SK-N-SH (cell line): ENCODE measurements around the gene IMPACT. TPM values are rescaled to one million over a fixed set of nuclear protein-coding genes. Genes with fewer than 3 reads are reported as not detected.

Source experiments
- CTCF ChIA-PET: fragments of 300-600, 350-600 bp; formaldehyde crosslinking; extraction: SDS; loops from one replicate; lab custom pipeline; 2021; lab: Yijun Ruan, JAX
- POLR2A ChIA-PET: fragments of 350-600 bp; sonication (Branson Sonifier 250); formaldehyde crosslinking; extraction: SDS; loops from one replicate; lab custom pipeline; 2020; ENCODE audit warnings: antibody characterized with exemption, inconsistent platforms; lab: Yijun Ruan, JAX
- DNase-seq: peaks from one replicate; pipeline ENCODE4 v3.0.0; 2012
- H2AFZ ChIP-seq: fragments of 200-600 bp; sonication (generic); 2 replicates; pipeline ENCODE4 v1.8.1; 2016; ENCODE audit warnings: antibody characterized with exemption, mild to moderate bottlenecking, low read depth
- H3F3A ChIP-seq: fragments of 200-600 bp; sonication (generic); replicated peaks from 2 replicates; pipeline ENCODE3; 2016; ENCODE audit warnings: antibody characterized with exemption, mild to moderate bottlenecking; ENCODE audit not compliant: insufficient read depth
- H3K27ac ChIP-seq, 2 experiments: fragments of 200-500 bp in 1 of 2; fragments of 200-600 bp in 1 of 2; sonication (Bioruptor generic) in 1 of 2; sonication (generic), shearing (Covaris generic) in 1 of 2; 2 replicates each; pipeline versions ENCODE4 v1.5.1 to v1.6.1; 2014 to 2016; ENCODE audit warnings: low read depth in 2 of 2, inconsistent platforms in 1 of 2, low read length in 1 of 2, mild to moderate bottlenecking in 1 of 2, mixed read lengths in 1 of 2
- H3K27me3 ChIP-seq: fragments of 200-600 bp; sonication (generic), shearing (Covaris generic); 2 replicates; pipeline ENCODE4 v1.6.1; 2016; ENCODE audit warnings: mixed run types; ENCODE audit not compliant: insufficient read depth
- H3K36me3 ChIP-seq, 2 experiments: fragments of 200-500 bp in 1 of 2; fragments of 200-600 bp in 1 of 2; sonication (Bioruptor generic) in 1 of 2; sonication (generic) in 1 of 2; replicated peaks in 1 of 2; 2 replicates each; pipeline versions ENCODE3 to v1.5.1; 2014 to 2016; ENCODE audit warnings: low read length in 1 of 2, mild to moderate bottlenecking in 1 of 2; ENCODE audit not compliant: insufficient read depth in 2 of 2, control insufficient read depth in 1 of 2
- H3K4me1 ChIP-seq, 2 experiments: fragments of 200-500 bp in 1 of 2; fragments of 200-600 bp in 1 of 2; sonication (Bioruptor generic) in 1 of 2; sonication (generic), shearing (Covaris generic) in 1 of 2; 2 replicates each; pipeline versions ENCODE4 v1.5.1 to v1.6.1; 2014 to 2016; ENCODE audit warnings: low read depth in 1 of 2, low read length in 1 of 2, mixed run types in 1 of 2; ENCODE audit not compliant: insufficient read depth in 2 of 2, control insufficient read depth in 1 of 2
- H3K4me2 ChIP-seq: fragments of 200-600 bp; sonication (generic), shearing (Covaris generic); 2 replicates; pipeline ENCODE4 v1.6.1; 2017; ENCODE audit warnings: mixed run types
- H3K4me3 ChIP-seq, 2 experiments: fragments of 200-500 bp in 1 of 2; fragments of 200-600 bp in 1 of 2; sonication (Bioruptor generic) in 1 of 2; sonication (generic), shearing (Covaris generic) in 1 of 2; 2 replicates each; pipeline versions ENCODE4 v1.5.1 to v1.8.1; 2014 to 2016; ENCODE audit warnings: low read depth in 2 of 2, inconsistent platforms in 1 of 2, low read length in 1 of 2, mild to moderate bottlenecking in 1 of 2, mixed read lengths in 1 of 2, moderate library complexity in 1 of 2
- H3K79me2 ChIP-seq: fragments of 200-600 bp; sonication (generic); 2 replicates; pipeline ENCODE4 v1.8.1; 2017; ENCODE audit warnings: mild to moderate bottlenecking; ENCODE audit not compliant: insufficient read depth
- H3K9ac ChIP-seq: fragments of 200-600 bp; sonication (generic); 2 replicates; pipeline ENCODE4 v1.6.1; 2017; ENCODE audit warnings: mixed run types
- H3K9me2 ChIP-seq: fragments of 200-600 bp; sonication (generic); 2 replicates; pipeline ENCODE4 v1.6.1; 2017; ENCODE audit warnings: mixed run types
- H3K9me3 ChIP-seq: fragments of 200-600 bp; sonication (generic); 2 replicates; pipeline ENCODE4 v1.6.1; 2017; ENCODE audit warnings: mixed run types, mild to moderate bottlenecking, moderate library complexity
- H4K20me1 ChIP-seq: fragments of 200-600 bp; sonication (generic); 2 replicates; pipeline ENCODE4 v1.6.1; 2017; ENCODE audit warnings: mild to moderate bottlenecking, mixed run types; ENCODE audit not compliant: insufficient read depth
- CTCF ChIP-seq: fragments of 200-600 bp; sonication (generic); IDR thresholded peaks from 2 replicates; pipeline ENCODE4 v1.6.1; 2017; ENCODE audit warnings: antibody characterized with exemption, mild to moderate bottlenecking, moderate library complexity
- FOSL2 ChIP-seq: IDR thresholded peaks from 2 replicates; pipeline ENCODE4 v1.4.0; 2012; ENCODE audit warnings: low read depth, mild to moderate bottlenecking, moderate library complexity, borderline replicate concordance
- FOXM1 ChIP-seq: IDR thresholded peaks from 2 replicates; pipeline ENCODE4 v1.4.0; 2012; ENCODE audit warnings: low read depth, mild to moderate bottlenecking
- IRF3 ChIP-seq: fragments of 150-350 bp; IDR thresholded peaks from 2 replicates; pipeline ENCODE4 v1.6.1; 2016; ENCODE audit warnings: mild to moderate bottlenecking, low read depth, low read length
- JUND ChIP-seq: IDR thresholded peaks from 2 replicates; pipeline ENCODE4 v1.4.0; 2012
- MAX ChIP-seq: IDR thresholded peaks from 2 replicates; pipeline ENCODE4 v1.4.0; 2012; ENCODE audit warnings: low read depth
- MEF2A ChIP-seq: IDR thresholded peaks from 2 replicates; pipeline ENCODE4 v1.4.0; 2012; ENCODE audit warnings: low read depth, borderline replicate concordance
- PBX3 ChIP-seq: IDR thresholded peaks from 2 replicates; pipeline ENCODE4; 2012
- RAD21 ChIP-seq: IDR thresholded peaks from 2 replicates; pipeline ENCODE4 v1.6.1; 2012; ENCODE audit warnings: mild to moderate bottlenecking, low read length
- RCOR1 ChIP-seq: fragments of 150-350 bp; IDR thresholded peaks from 2 replicates; pipeline ENCODE4 v1.6.1; 2017; ENCODE audit warnings: antibody characterized with exemption, low read length
- REST ChIP-seq: IDR thresholded peaks from 2 replicates; pipeline ENCODE4 v1.6.1; 2012; ENCODE audit warnings: mild to moderate bottlenecking, low read depth, low read length, moderate library complexity
- RFX5 ChIP-seq: IDR thresholded peaks from 2 replicates; pipeline ENCODE4 v1.6.1; 2012; ENCODE audit warnings: mild to moderate bottlenecking, improper control_type of control experiment, low read length
- RXRA ChIP-seq: IDR thresholded peaks from 2 replicates; pipeline ENCODE4 v1.4.0; 2012; ENCODE audit warnings: low read depth, mild to moderate bottlenecking, borderline replicate concordance
- SMC3 ChIP-seq: IDR thresholded peaks from 2 replicates; pipeline ENCODE4 v1.6.1; 2012; ENCODE audit warnings: low read depth, low read length, improper control_type of control experiment
- TAF1 ChIP-seq: IDR thresholded peaks from 2 replicates; pipeline ENCODE4 v1.6.1; 2012; ENCODE audit warnings: low read depth, mild to moderate bottlenecking, low read length, moderate library complexity, borderline replicate concordance
- TEAD4 ChIP-seq: IDR thresholded peaks from 2 replicates; pipeline ENCODE4 v1.4.0; 2012; ENCODE audit warnings: mild to moderate bottlenecking, borderline replicate concordance; ENCODE audit not compliant: insufficient read depth
- ZBTB33 ChIP-seq: IDR thresholded peaks from 2 replicates; pipeline ENCODE4 v1.4.0; 2012; ENCODE audit warnings: low read depth, borderline replicate concordance
- WGBS: methylation state at CpG from one replicate; pipeline ENCODE4 v1.1.6; 2017; ENCODE audit warnings: low lambda C conversion rate; 5-methylcytosine and 5-hydroxymethylcytosine counted together
- polyA plus RNA-seq, 3 experiments: library from polyadenylated mRNA; depleted of rRNA; stranded (reverse); fragments of >200 nt; gene quantifications; 2 replicates each; pipeline ENCODE4 v1.2.3, GENCODE V29; 2012

Gene IMPACT
- polyA plus RNA-seq, 1 of the 3 experiments (the other 2 are of a cell fraction) = 13.0 TPM

- no peak for TF ChIP-seq IRF3
- no peak for TF ChIP-seq FOSL2
- no peak for TF ChIP-seq TEAD4
Observed at GRCh38 chr18:24474406-24474805, 47.9 kb downstream of the IMPACT start (continued).

GRCh38 chr18:24475926-24476589 lies 49.6 kb downstream of the IMPACT start:
- no peaks in the 10 kb centered on the region; the same call in 1 of the 2 replicates for H3K27me3 ChIP-seq

More at GRCh38 chr18:24475926-24476589, 49.6 kb downstream of the IMPACT start:
- Histone ChIP-seq H3K27ac (no peak overlapping the region), H3K4me1 (no peaks in the 10 kb centered on the region), H3K36me3 (no peaks in the 10 kb centered on the region), H4K20me1 (no peaks in the 10 kb centered on the region), H2AFZ (no peak overlapping the region), H3K79me2 (no peaks in the 10 kb centered on the region), H3K4me3 (no peak overlapping the region), H3K9me2 (no peaks in the 10 kb centered on the region), H3F3A (no peaks in the 10 kb centered on the region), H3K9ac (no peak overlapping the region), H3K9me3 (no peaks in the 10 kb centered on the region)
- ChIA-PET CTCF (interaction anchor here (2.7 kb wide), 1 partner anchor 12 kb away, joined by 17 read pairs; no protein-coding TSS in a partner anchor), POLR2A (no interaction called here)
- DNase-seq = no peak
- 89% methylated on average over 6 of the region's 6 CpGs for WGBS
- no peak for TF ChIP-seq RFX5
- TF ChIP-seq RAD21 = no peak
- no peak for TF ChIP-seq JUND
- TF ChIP-seq TEAD4 = no peak
- TF ChIP-seq SMC3 = no peak
- no peak for TF ChIP-seq TAF1
- no peak for TF ChIP-seq PBX3
- no peak for TF ChIP-seq ZBTB33
- TF ChIP-seq MAX = no peak
- no peak for TF ChIP-seq REST
- no peak for TF ChIP-seq RXRA
- no peak for TF ChIP-seq RCOR1
- TF ChIP-seq FOSL2 = no peak
- TF ChIP-seq FOXM1 = no peak
- no peak for TF ChIP-seq CTCF
- TF ChIP-seq MEF2A = no peak
- TF ChIP-seq, all 33 proteins: peak for 0
- no peak overlapping the region for H3K4me2 ChIP-seq
